Muscle of leg (tissue), 3 donors: ENCODE measurements around the gene SMIM45.
A peak's percentile ranks its signal among the peaks of the same experiment; 100 is the strongest.

Experiments
- DNase-seq: peaks from one replicate; pipeline ENCODE4 v3.0.0; 2013
- H3K27ac ChIP-seq: one replicate; pipeline ENCODE4 v1.5.1; 2013; ENCODE audit warnings: mild to moderate bottlenecking, low read length, control low read depth
- H3K27me3 ChIP-seq: one replicate; pipeline ENCODE4 v1.6.1; 2013; ENCODE audit warnings: low read length; ENCODE audit not compliant: control insufficient read depth, insufficient read depth
- H3K36me3 ChIP-seq: one replicate; pipeline ENCODE4 v1.6.1; 2013; ENCODE audit warnings: low read length; ENCODE audit not compliant: control insufficient read depth, insufficient read depth
- H3K4me1 ChIP-seq: one replicate; pipeline ENCODE4 v1.6.1; 2013; ENCODE audit warnings: low read length; ENCODE audit not compliant: control insufficient read depth, insufficient read depth
- H3K4me3 ChIP-seq: one replicate; pipeline ENCODE4 v1.5.1; 2013; ENCODE audit warnings: low read length, control low read depth
- H3K9me3 ChIP-seq: replicated peaks from 2 replicates; pipeline ENCODE4 v1.6.1; 2013; ENCODE audit warnings: low read depth, low read length; ENCODE audit not compliant: control insufficient read depth
- WGBS: methylation state at CpG from one replicate; pipeline ENCODE4 v1.1.5; 2013; ENCODE audit warnings: missing lambda C conversion rate; ENCODE audit not compliant: insufficient coverage; 5-methylcytosine and 5-hydroxymethylcytosine counted together

The SMIM45 gene

GRCh38 chr22:41949297-41949965 lies 2.5 kb upstream of the SMIM45 start:
- Histone ChIP-seq H3K9me3 (no peaks in the 10 kb centered on the region), H3K4me3 (no peak overlapping the region), H3K27ac (no peak overlapping the region), H3K36me3 (no peaks in the 10 kb centered on the region), H3K27me3 (no peaks in the 10 kb centered on the region), H3K4me1 (peaks cover 17% of the 10 kb centered on the region)
- 62% methylated on average over 6 of the region's 7 CpGs for WGBS
- DNase-seq = no peak

- Histone ChIP-seq H3K9me3 (no peaks in the 10 kb centered on the region), H3K4me3 (no peak overlapping the region), H3K27me3 (no peaks in the 10 kb centered on the region), H3K4me1 (peaks cover 4% of the 10 kb centered on the region), H3K27ac (no peak overlapping the region), H3K36me3 (no peaks in the 10 kb centered on the region)
- DNase-seq = no peak
- 43% methylated on average over 1 of the region's 2 CpGs for WGBS
Observed at GRCh38 chr22:41952713-41953112, 763 bp downstream of the SMIM45 start.

- H3K36me3 ChIP-seq = no peaks in the 10 kb centered on the region
- H3K4me1 ChIP-seq = peaks cover 6% of the 10 kb centered on the region
- no peaks in the 10 kb centered on the region for H3K27me3 ChIP-seq
- no peaks in the 10 kb centered on the region for H3K9me3 ChIP-seq
- 42% methylated on average over 18 of the region's 23 CpGs for WGBS
- no peak overlapping the region for H3K4me3 ChIP-seq
- no peak for DNase-seq
- H3K27ac ChIP-seq = no peak overlapping the region
Observed at GRCh38 chr22:41957941-41958556, 6.1 kb downstream of the SMIM45 start.

- Histone ChIP-seq H3K9me3 (no peaks in the 10 kb centered on the region), H3K27ac (no peak overlapping the region), H3K27me3 (no peaks in the 10 kb centered on the region), H3K4me3 (no peak overlapping the region), H3K36me3 (no peaks in the 10 kb centered on the region), H3K4me1 (peaks cover 2% of the 10 kb centered on the region)
- peak; percentile 28 for DNase-seq
- 77% methylated on average over 5 of the region's 9 CpGs for WGBS
Observed at GRCh38 chr22:41963453-41964111, 11.6 kb downstream of the SMIM45 start.

GRCh38 chr22:41964112-41964491 lies 12.2 kb downstream of the SMIM45 start:
- H3K36me3 ChIP-seq = no peaks in the 10 kb centered on the region
- no peaks in the 10 kb centered on the region for H3K27me3 ChIP-seq
- H3K9me3 ChIP-seq = no peaks in the 10 kb centered on the region
- WGBS = 0% methylated on average over 2 of the region's 5 CpGs
- peaks cover 2% of the 10 kb centered on the region for H3K4me1 ChIP-seq
- H3K27ac ChIP-seq = no peak overlapping the region
- DNase-seq = no peak
- H3K4me3 ChIP-seq = no peak overlapping the region

GRCh38 chr22:41966225-41966606 lies 14.3 kb downstream of the SMIM45 start:
- H3K9me3 ChIP-seq = no peaks in the 10 kb centered on the region

GRCh38 chr22:41966607-41967240 lies 14.8 kb downstream of the SMIM45 start:
- peak; percentile 66 for DNase-seq
- H3K36me3 ChIP-seq = no peaks in the 10 kb centered on the region
- no peak overlapping the region for H3K27ac ChIP-seq
- WGBS = 32% methylated on average over 7 of the region's 8 CpGs
- no peaks in the 10 kb centered on the region for H3K27me3 ChIP-seq
- no peaks in the 10 kb centered on the region for H3K9me3 ChIP-seq
- no peaks in the 10 kb centered on the region for H3K4me1 ChIP-seq
- H3K4me3 ChIP-seq = no peak overlapping the region

More at GRCh38 chr22:41966225-41966606, 14.3 kb downstream of the SMIM45 start:
- no peak for DNase-seq
- Histone ChIP-seq H3K4me1 (no peaks in the 10 kb centered on the region), H3K27me3 (no peaks in the 10 kb centered on the region), H3K27ac (no peak overlapping the region), H3K36me3 (no peaks in the 10 kb centered on the region), H3K4me3 (no peak overlapping the region)
- WGBS = 100% methylated on average over 1 of the region's 2 CpGs

GRCh38 chr22:41968601-41969000 lies 16.7 kb downstream of the SMIM45 start:
- Histone ChIP-seq H3K4me1 (no peaks in the 10 kb centered on the region), H3K9me3 (no peaks in the 10 kb centered on the region), H3K27ac (no peak overlapping the region), H3K4me3 (no peak overlapping the region), H3K36me3 (no peaks in the 10 kb centered on the region), H3K27me3 (peaks cover 12% of the 10 kb centered on the region)
- 62% methylated on average over 6 of the region's 9 CpGs for WGBS
- DNase-seq = no peak

GRCh38 chr22:41969110-41969646 lies 17.2 kb downstream of the SMIM45 start, which contains the start of gene SEPTIN3:
SEPTIN3 (plus strand) TSS chr22:41969443; CDS start chr22:41971493, 2,050 bp downstream.
- Histone ChIP-seq H3K36me3 (no peaks in the 10 kb centered on the region), H3K27ac (no peak within 1 kb of the TSS), H3K27me3 (peaks cover 16% of the 10 kb centered on the region), H3K4me1 (no peaks in the 10 kb centered on the region), H3K9me3 (no peaks in the 10 kb centered on the region), H3K4me3 (no peak within 1 kb of the TSS)
- 46% methylated on average over 5 of the region's 8 CpGs for WGBS
- no peak for DNase-seq

GRCh38 chr22:41970601-41971000 lies 18.7 kb downstream of the SMIM45 start:
- no peaks in the 10 kb centered on the region for H3K4me1 ChIP-seq
- peaks cover 26% of the 10 kb centered on the region for H3K27me3 ChIP-seq
- no peaks in the 10 kb centered on the region for H3K9me3 ChIP-seq
- 92% methylated on average over 2 of the region's 2 CpGs for WGBS
- no peaks in the 10 kb centered on the region for H3K36me3 ChIP-seq
- H3K27ac ChIP-seq = no peak overlapping the region
- no peak overlapping the region for H3K4me3 ChIP-seq
- no peak for DNase-seq
